NCI-H526 treated with DMSO at 0.1 percent for 48 hours (cell line): ENCODE measurements around the gene GLCE.
"Not testable (repeated sequence)": the region's sequence is repeated elsewhere in the genome, so short reads cannot be mapped to it uniquely, and the experiment has no call there.

ENCODE experiments used
- DNase-seq: peaks from one replicate; lab custom pipeline; 2025; lab: John Stamatoyannopoulos, UW

GLCE gene

GRCh38 chr15:69135499-69135898 is 24.9 kb upstream of the GLCE start:
- DNase-seq = no peak

- no peak for DNase-seq
Observed at GRCh38 chr15:69138963-69139362, 21.5 kb upstream of the GLCE start.

DNA sequence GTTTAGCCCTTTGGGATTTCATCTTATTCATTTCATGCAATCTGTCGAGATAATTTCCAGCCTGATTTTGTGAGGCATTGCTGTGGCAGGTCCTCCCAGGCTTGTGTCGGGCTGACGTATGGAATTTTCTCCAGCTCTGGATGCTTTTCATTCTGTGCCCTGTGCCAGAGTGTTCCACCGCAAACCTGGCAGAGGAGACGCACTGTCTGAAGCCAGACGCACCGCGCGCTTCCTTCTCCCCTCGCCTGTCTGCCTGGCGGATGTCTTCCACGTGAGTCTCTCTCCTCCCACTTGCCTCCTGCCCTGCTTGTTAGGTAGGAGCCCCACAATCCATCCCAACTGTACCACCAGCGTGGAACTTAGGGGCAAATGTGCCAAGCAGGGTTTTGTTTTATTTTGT is 20.1 kb upstream of the GLCE start:
- no peak for DNase-seq

GRCh38 chr15:69141286-69141701 is 19.1 kb upstream of the GLCE start:
- DNase-seq = no peak

GRCh38 chr15:69141833-69142232 is 18.6 kb upstream of the GLCE start:
- no peak for DNase-seq

- DNase-seq = no peak
Observed at GRCh38 chr15:69143756-69144436, 16.5 kb upstream of the GLCE start.

- DNase-seq = no peak
Observed at GRCh38 chr15:69144530-69144929, 15.9 kb upstream of the GLCE start.

- DNase-seq = no peak
Observed at GRCh38 chr15:69145149-69145693, 15.2 kb upstream of the GLCE start.

- DNase-seq = no peak
Observed at GRCh38 chr15:69145694-69146492, 14.5 kb upstream of the GLCE start.

DNA sequence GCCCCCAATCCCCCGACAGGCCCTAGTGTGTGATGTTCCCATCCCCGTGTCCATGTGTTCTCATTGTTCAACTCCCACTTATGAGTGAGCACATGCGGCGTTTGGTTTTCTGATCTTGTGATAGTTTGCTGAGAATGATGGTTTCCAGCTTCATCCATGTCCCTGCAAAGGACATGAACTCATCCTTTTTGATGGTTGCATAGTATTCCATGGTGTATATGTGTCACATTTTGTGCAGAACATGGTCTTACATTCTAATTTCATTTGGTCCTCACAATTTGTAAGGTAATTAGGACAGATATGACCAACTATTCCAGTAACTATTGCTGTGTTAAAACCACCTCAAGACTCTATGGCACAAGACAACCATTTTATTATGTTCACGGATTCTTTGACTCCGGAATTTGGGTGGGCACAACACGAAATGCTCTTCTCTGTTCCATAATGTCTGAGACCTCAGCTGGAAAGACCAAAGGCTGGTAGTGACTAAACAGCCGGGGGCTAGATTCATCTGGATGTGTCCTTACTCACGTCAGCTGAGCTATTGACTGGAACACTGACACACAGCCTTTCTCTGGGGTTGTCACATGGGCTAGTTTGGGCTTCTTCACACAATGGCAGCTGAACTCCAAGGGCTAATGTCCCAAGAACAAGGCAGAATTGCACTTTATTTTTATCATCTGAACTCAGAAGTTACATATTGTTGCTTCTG is 13.6 kb upstream of the GLCE start:
- no peak for DNase-seq

DNA sequence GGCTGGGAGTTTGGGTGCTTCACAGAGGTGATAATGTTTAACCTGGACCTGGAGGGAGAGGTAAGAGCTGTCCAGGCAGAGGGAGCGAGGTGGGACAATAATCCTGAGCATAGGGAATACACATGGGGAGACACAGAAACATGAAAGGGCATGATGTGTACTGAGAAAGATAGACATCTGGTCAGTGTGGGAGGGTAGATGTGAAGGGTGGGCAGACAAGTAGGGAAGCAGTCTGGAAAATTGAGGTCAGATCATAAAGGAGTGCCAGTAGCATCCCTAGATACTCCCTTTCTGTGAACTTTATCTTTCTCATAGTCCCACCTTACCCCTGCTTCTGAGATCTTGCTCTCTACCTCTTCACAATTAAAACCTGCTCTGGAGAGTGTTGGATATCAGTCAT is 12.0 kb upstream of the GLCE start:
- no peak for DNase-seq

DNA sequence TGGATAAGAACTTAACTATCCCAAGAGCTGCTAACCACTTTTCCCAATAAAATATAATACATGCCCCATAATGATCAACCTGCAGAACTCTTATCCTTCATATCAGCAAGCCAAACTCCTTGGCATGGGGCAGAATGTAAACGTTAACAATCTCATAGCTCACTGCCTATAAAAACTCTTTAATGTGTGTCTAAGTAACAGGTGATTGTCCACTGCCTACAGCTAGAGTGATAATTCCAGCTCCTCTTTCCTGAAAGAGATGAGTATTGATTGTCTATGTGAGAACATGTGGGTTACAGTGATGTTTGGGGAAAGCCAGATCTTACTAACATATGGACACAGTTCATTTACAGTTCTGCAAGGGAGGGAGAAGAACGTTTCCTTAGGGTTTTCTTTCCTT is 11.3 kb upstream of the GLCE start:
- DNase-seq = no peak

DNA sequence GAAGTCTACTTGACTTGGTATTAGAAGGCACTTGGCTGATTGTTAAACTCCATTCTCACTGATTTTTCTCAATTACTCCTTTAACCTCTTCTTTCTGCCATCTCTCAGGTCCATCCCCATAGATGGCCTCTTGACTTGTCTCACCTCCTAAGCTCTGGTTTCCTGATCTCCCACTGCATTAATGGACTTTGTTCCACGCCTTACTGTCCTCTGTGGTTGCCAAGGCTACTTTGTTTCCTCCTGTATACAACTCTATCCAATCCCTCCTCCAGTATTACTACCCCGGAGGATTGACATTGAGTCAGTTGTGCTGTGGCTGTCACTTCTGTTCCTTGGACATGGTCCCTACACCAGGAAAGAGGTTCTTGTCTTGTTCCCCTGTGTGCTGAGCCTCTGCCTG is 10.6 kb upstream of the GLCE start:
- no peak for DNase-seq

- DNase-seq = no peak
Observed at GRCh38 chr15:69150336-69150735, 10.1 kb upstream of the GLCE start.

DNA sequence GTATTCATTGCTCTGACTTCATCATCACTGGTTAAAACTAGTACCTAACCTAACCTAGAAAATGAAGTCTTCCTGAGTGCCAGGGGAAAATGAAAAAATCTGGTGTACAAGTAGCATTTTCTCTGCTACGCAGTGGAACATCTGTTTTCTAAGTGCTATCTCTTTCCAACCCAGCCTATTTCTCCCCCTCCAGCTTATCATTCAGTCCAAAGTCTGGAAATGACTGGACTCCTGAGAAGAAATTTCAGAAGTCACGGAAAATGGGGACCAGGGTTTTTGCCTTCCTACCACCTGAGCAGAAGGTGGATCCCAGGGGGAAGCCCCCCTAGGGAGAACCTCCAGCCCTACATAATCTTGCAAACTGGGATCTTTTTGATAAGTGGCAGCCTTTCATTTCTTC is 9.6 kb upstream of the GLCE start:
- DNase-seq = no peak

DNA sequence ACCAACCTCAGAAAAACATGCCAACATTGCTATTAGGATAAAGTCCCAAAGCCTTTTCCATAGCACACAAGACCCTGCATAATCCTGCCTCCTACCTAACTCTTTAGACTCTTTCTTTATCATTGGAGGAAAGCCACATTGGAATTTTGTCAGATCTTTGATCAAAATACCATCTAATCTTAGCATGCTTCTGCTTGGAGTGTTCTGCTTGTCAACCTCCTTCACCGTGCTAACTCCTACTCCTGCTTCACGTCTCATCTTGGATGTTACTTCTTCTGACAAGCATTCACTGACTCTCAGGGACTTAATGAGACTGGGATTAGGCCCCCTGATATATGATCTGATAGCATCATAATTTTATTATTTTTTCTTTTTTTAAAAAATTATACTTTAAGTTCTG is 7.4 kb upstream of the GLCE start:
- DNase-seq = no peak

DNA sequence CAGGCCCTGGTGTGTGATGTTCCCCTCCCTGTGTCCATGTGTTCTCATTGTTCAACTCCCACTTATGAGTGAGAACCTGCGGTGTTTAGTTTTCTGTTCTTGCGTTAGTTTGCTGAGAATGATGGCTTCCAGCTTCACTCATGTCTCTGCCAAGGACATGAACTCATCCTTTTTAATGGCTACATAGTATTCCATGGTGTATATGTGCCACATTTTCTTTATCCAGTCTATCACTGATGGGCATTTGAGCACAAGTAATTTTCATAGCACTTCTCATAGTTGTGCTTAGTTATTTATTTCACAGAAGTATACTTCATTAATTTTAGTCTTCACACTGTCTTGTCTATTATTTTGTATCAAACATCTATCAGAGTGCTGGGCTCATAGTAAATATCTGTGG is 6.8 kb upstream of the GLCE start:
- DNase-seq = not testable (repeated sequence)

- DNase-seq = no peak
Observed at GRCh38 chr15:69154078-69154477, 6.4 kb upstream of the GLCE start.

- no peak for DNase-seq
Observed at GRCh38 chr15:69154684-69155083, 5.8 kb upstream of the GLCE start.

DNA sequence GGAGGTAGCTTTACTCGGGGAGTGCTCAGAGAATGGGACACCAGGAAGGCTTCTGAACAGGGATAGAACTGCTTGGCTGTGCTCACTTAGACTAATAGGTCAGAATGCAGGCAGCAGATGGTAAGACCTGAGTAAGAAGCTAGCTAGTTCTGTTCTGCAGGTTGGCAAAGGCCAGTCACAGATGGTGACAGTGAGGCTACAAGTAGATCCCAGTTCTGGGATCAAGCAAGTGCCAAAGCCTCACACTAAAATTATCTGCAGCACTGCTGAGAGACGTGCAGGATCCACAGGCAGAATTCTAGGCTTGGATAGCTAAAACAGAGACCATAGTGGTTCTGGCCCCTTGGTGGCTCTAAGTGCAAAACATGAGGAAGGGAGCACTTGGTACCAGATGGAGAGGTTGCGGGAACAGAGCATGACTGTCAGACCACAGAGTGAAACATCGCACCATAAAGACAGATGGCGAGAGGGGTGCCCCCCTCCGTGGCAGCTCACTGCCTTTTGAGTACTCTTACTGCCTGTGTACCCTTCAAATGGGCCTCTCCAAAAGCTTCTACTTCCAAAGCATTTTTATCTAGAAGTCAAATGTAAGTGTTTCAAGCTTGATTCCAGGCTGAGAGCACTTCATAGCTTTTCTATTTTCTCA is 3.6 kb upstream of the GLCE start:
- no peak for DNase-seq

DNA sequence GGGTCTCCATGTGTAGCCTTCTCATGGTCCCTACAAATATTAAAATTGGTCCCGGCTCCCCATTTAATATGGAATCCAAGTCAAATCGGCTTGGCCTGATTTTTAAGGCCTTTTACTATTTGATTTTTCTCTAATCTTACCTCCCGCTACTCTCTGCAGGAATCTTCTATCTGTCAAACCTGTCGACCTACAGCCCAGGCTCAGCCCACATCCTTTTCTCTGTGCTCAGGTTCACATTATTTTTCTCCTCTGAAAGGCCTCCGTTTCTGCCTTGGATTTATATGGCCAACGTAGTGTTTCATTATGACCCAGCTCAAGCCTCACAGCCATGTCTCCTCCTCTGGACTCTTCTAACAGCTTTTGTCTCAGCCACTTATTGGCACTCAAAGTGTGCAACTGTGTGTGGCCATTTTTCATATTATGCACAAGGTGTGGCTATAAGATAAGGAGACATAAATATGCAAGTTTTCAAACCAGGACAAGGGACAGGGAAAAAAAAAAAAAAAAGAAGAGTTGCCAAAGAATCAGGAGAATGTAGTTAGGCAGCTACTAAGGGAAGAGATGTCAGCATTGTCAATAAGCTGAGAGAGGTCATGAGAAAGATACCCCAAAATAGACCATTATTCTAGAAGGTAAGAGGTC is 2.1 kb upstream of the GLCE start:
- no peak for DNase-seq

DNA sequence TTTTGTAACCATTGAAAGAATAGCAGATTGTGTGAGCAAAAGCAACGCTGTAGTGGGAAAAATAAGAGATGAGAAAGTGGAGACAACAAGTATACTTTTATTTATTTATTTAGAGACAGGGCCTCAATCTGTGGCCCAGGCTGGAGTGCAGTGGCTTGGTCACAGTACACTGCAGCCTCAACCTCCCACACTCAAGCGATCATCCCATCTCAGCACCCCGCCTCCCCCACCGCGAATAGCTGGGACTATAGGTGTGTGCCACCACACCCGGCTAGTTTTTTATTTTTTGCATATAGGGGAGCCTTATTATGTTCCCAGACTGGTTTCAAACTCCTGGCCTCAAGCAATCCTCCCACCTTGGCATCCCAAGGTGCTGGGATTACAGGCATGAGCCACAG is 1.6 kb upstream of the GLCE start:
- no peak for DNase-seq
